HG02642 (cell line): ENCODE data around the gene LRP1B.

Experiments
- ATAC-seq: cut with Tn5 transposase; IDR thresholded peaks from one replicate; pipeline ENCODE4 v1.9.1; 2021; ENCODE audit warnings: mild to moderate bottlenecking; ENCODE audit not compliant: unreplicated experiment, poor library complexity

Gene LRP1B

GRCh38 chr2:141493936-141494335 is 636.9 kb downstream of the LRP1B start:
- ATAC-seq = no peak

GRCh38 chr2:141492816-141493215 is 638.0 kb downstream of the LRP1B start:
- no peak for ATAC-seq

GRCh38 chr2:141490886-141491285 is 639.9 kb downstream of the LRP1B start:
- ATAC-seq = no peak

- no peak for ATAC-seq
Observed at GRCh38 chr2:141482697-141483096, 648.1 kb downstream of the LRP1B start.

GRCh38 chr2:141475801-141476200 is 655.0 kb downstream of the LRP1B start:
- ATAC-seq = no peak

GRCh38 chr2:141468761-141469160 is 662.1 kb downstream of the LRP1B start:
- ATAC-seq = no peak

GRCh38 chr2:141467331-141467730 is 663.5 kb downstream of the LRP1B start:
- ATAC-seq = no peak

- ATAC-seq = no peak
Observed at GRCh38 chr2:141464995-141465394, 665.8 kb downstream of the LRP1B start.

GRCh38 chr2:141458351-141458750 is 672.5 kb downstream of the LRP1B start:
- no peak for ATAC-seq

- ATAC-seq = no peak
Observed at GRCh38 chr2:141455877-141456276, 674.9 kb downstream of the LRP1B start.

- no peak for ATAC-seq
Observed at GRCh38 chr2:141455211-141455826, 675.5 kb downstream of the LRP1B start.

- ATAC-seq = no peak
Observed at GRCh38 chr2:141440072-141440635, 690.7 kb downstream of the LRP1B start.

- no peak for ATAC-seq
Observed at GRCh38 chr2:141439524-141439923, 691.3 kb downstream of the LRP1B start.

GRCh38 chr2:141438536-141438935 is 692.3 kb downstream of the LRP1B start:
- no peak for ATAC-seq

- no peak for ATAC-seq
Observed at GRCh38 chr2:141437521-141437920, 693.3 kb downstream of the LRP1B start.

- ATAC-seq = no peak
Observed at GRCh38 chr2:141423124-141423523, 707.7 kb downstream of the LRP1B start.

- no peak for ATAC-seq
Observed at GRCh38 chr2:141417246-141417797, 713.5 kb downstream of the LRP1B start.

GRCh38 chr2:141411419-141411818 is 719.4 kb downstream of the LRP1B start:
- ATAC-seq = no peak

- ATAC-seq = no peak
Observed at GRCh38 chr2:141399270-141399669, 731.5 kb downstream of the LRP1B start.

- ATAC-seq = no peak
Observed at GRCh38 chr2:141393214-141393545, 737.6 kb downstream of the LRP1B start.

GRCh38 chr2:141392517-141393213 is 738.2 kb downstream of the LRP1B start:
- ATAC-seq = no peak

- no peak for ATAC-seq
Observed at GRCh38 chr2:141386168-141386567, 744.6 kb downstream of the LRP1B start.
